Lung (tissue), 12 donors: ENCODE measurements around the gene IL18BP. TPM values are rescaled to one million over a fixed set of nuclear protein-coding genes. Genes with fewer than 3 reads are reported as not detected.
A peak's percentile ranks its signal among the peaks of the same experiment; 100 is the strongest.

ENCODE experiments used
- ATAC-seq: fragments of 200-7000 bp; cut with Tn5 transposase; one replicate; pipeline ENCODE4 v1.9.1; 2020; ENCODE audit warnings: moderate number of reproducible peaks; ENCODE audit not compliant: insufficient read depth, low FRiP score
- DNase-seq, 3 donors: peaks; one replicate each; pipeline ENCODE4 v3.0.0-alpha.2; 2013 to 2017
- H3K27ac ChIP-seq, 2 donors: one replicate each; pipeline ENCODE4 v1.5.1; 2013; ENCODE audit warnings: mild to moderate bottlenecking in 2 of 2, moderate library complexity in 2 of 2, control low read depth in 1 of 2, inconsistent platforms in 1 of 2, low read depth in 1 of 2, low read length in 1 of 2
- H3K27me3 ChIP-seq, 3 donors: one replicate each; pipeline ENCODE4 v1.5.1; 2013; ENCODE audit warnings: low read length in 2 of 3; ENCODE audit not compliant: control insufficient read depth in 3 of 3, insufficient read depth in 3 of 3
- H3K36me3 ChIP-seq, 4 donors: one replicate each; pipeline ENCODE4 v1.5.1; 2013; ENCODE audit warnings: low read length in 4 of 4, mild to moderate bottlenecking in 1 of 4, moderate library complexity in 1 of 4; ENCODE audit not compliant: control insufficient read depth in 4 of 4, insufficient read depth in 4 of 4
- H3K4me1 ChIP-seq, 5 donors: one replicate each; pipeline ENCODE4 v1.5.1; 2013; ENCODE audit warnings: low read length in 5 of 5, mild to moderate bottlenecking in 2 of 5, moderate library complexity in 1 of 5; ENCODE audit not compliant: control insufficient read depth in 5 of 5, insufficient read depth in 5 of 5
- H3K4me3 ChIP-seq: one replicate; pipeline ENCODE4 v1.5.1; 2013; ENCODE audit warnings: mild to moderate bottlenecking, control low read depth, moderate library complexity
- H3K9ac ChIP-seq, 2 donors: one replicate each; pipeline ENCODE4 v1.5.1; 2013; ENCODE audit warnings: low read length in 2 of 2, control low read depth in 1 of 2; ENCODE audit not compliant: insufficient read depth in 1 of 2
- H3K9me3 ChIP-seq, 4 donors: one replicate each; pipeline ENCODE4 v1.5.1; 2013; ENCODE audit warnings: low read length in 3 of 4, mild to moderate bottlenecking in 1 of 4, moderate library complexity in 1 of 4; ENCODE audit not compliant: control insufficient read depth in 4 of 4, insufficient read depth in 3 of 4
- WGBS, 2 donors: extraction: QIAGEN DNeasy Blood & Tissue Kit; methylation state at CpG; one replicate each; pipeline ENCODE4 v1.1.7; 2013; 5-methylcytosine and 5-hydroxymethylcytosine counted together
- polyA plus RNA-seq, 2 donors: library from polyadenylated mRNA; stranded (reverse); fragments of 200-250 nt; gene quantifications; one replicate each; pipeline ENCODE4 v1.2.1, GENCODE V29; 2013
- total RNA-seq, 2 donors: library from RNA; depleted of rRNA in 1 of 2; stranded (reverse); fragments of >200 nt in 1 of 2; gene quantifications; one replicate each; pipeline ENCODE4 v1.2.1, GENCODE V29; 2014 to 2021
- TF ChIP-seq, protein P1 (sequence below): IDR thresholded peaks from 2 replicates; pipeline ENCODE4 v1.5.1; 2012; ENCODE audit warnings: mild to moderate bottlenecking; ENCODE audit errors: control extremely low read depth, extremely low read depth
- donor health status: control.
- donor health status: control.
- donor health status: Bipolar disorder and iron deficiency.
- donor health status: healthy.
- donor health status: DM: yes; HTN: yes; CAD: no.

Gene IL18BP
- total and polyA plus RNA-seq, 4 donors, result 8.6 to 38.6 (median 20.1) TPM

DNA sequence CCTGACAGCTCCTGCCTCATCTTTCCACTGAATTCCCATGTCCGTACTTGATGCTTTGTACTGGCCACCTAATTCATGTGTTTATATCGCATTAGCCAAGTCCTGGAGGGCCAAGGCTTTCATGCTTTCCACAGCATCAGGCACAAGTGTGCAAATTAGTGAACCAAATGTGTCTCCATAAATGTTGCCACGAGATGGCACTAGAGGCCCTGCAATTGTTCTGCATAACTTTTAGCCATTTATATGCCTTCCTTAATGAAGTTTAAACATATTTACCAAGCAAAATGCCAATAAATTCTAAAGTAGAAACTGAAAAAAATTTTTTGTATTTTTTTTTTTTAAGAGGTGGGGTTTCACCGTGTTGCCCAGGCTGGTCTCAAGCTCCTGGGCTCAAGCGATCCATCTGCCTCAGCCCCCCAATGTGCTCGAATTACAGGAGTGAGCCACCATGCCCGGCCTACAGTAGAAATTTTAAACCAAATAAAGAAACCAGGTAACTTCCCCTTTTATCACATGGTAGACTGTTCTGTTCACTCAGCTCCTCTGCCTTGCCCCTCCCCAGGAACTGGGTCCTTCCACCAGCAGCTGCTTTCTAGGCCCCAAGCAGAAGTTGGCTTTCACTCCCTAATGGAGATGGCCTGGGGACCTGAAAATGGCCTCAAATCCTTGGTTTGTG, 20.8 kb upstream of the IL18BP start:
- DNase-seq (peak; percentile 33 to 69 (median 65)), ATAC-seq (no peak)
- Histone ChIP-seq H3K4me1 (peaks cover 0 to 6% (median 0%) of the 10 kb centered on the region in 5 donors), H3K27ac (no peak overlapping the region), H3K9ac (no peak overlapping the region), H3K36me3 (peaks cover 0 to 3% (median 2%) of the 10 kb centered on the region in 4 donors), H3K27me3 (no peaks in the 10 kb centered on the region), H3K9me3 (no peaks in the 10 kb centered on the region), H3K4me3 (no peak overlapping the region)
- TF ChIP-seq, protein P1, sequence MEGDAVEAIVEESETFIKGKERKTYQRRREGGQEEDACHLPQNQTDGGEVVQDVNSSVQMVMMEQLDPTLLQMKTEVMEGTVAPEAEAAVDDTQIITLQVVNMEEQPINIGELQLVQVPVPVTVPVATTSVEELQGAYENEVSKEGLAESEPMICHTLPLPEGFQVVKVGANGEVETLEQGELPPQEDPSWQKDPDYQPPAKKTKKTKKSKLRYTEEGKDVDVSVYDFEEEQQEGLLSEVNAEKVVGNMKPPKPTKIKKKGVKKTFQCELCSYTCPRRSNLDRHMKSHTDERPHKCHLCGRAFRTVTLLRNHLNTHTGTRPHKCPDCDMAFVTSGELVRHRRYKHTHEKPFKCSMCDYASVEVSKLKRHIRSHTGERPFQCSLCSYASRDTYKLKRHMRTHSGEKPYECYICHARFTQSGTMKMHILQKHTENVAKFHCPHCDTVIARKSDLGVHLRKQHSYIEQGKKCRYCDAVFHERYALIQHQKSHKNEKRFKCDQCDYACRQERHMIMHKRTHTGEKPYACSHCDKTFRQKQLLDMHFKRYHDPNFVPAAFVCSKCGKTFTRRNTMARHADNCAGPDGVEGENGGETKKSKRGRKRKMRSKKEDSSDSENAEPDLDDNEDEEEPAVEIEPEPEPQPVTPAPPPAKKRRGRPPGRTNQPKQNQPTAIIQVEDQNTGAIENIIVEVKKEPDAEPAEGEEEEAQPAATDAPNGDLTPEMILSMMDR, result peak; percentile 65
- WGBS, 2 donors, result 50 to 54% methylated on average over 7 of the region's 7 CpGs

DNA sequence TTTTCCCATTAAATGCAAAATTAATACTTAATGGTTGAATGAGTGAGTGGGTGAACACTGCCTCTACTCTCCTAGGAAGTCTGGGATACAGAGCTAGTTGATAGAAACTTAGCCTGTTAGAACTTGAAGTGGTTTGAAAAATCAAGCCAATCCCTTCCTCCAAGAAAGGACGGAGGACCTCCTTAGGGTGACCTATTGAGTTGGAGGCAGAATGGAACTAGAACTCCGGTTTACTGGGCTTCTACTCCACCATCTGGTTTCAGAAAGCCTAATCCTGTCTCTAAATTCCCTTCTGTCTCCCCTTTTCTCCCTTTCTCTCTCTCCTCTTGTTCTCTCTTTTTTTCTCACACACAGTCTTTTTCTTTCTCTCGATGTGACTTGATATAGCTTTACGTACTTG, 19.6 kb upstream of the IL18BP start:
- no peak overlapping the region for H3K27ac ChIP-seq
- H3K4me1 ChIP-seq, result peaks cover 0 to 6% (median 0%) of the 10 kb centered on the region in 5 donors
- DNase-seq (no peak), ATAC-seq (no peak)
- no peaks in the 10 kb centered on the region for H3K27me3 ChIP-seq
- 96% methylated on average over 4 of the region's 4 CpGs for WGBS, 2 donors
- TF ChIP-seq, protein P1, result no peak
- H3K36me3 ChIP-seq, result peaks cover 0 to 6% (median 2%) of the 10 kb centered on the region in 4 donors
- no peak overlapping the region for H3K9ac ChIP-seq
- no peak overlapping the region for H3K4me3 ChIP-seq
- no peaks in the 10 kb centered on the region for H3K9me3 ChIP-seq

DNA sequence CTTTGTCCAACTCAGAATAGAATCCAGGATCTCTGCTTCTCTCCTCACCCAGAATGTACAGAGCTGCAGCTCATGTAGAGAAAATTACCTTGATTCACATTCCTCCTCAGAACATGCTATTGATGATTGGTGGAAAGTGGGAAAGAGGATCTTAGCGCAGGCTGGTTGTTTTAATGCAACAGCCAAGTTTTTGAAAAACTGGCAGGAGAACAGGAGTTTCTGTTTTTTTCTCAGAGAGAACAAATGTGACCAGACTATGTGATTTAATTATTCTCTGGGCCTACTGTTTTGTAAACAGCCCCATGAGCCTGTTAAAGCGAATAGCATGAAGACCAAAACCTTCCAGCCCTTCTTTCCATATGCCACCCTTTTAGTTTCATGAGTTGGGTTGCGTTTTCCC, 19.1 kb upstream of the IL18BP start:
- Histone ChIP-seq H3K27me3 (no peaks in the 10 kb centered on the region), H3K9ac (no peak overlapping the region), H3K9me3 (no peaks in the 10 kb centered on the region), H3K4me1 (peaks cover 0 to 6% (median 0%) of the 10 kb centered on the region in 5 donors), H3K36me3 (peaks cover 0 to 6% (median 2%) of the 10 kb centered on the region in 4 donors), H3K27ac (no peak overlapping the region), H3K4me3 (no peak overlapping the region)
- no peak for ATAC-seq
- peak in 1 of 3 donors; percentile 65 for DNase-seq
- TF ChIP-seq, protein P1, result no peak
- WGBS, 2 donors, result 90 to 96% methylated on average over 3 of the region's 3 CpGs
